ENCODE results near the gene KPNA5.

Gene KPNA5

GRCh38 chr6:116772450-116772849, 91.4 kb downstream of the KPNA5 start:
- H3K4me3 ChIP-seq = no peak overlapping the region
- no peaks in the 10 kb centered on the region for H3K27me3 ChIP-seq (ENCODE audit: low read depth)
- peaks cover 4% of the 10 kb centered on the region; the same call in 1 of the 2 replicates for H3K4me1 ChIP-seq
- in situ Hi-C loops (cut with MboI; ENCODE audit: low sequenced_read_pairs) = no loop called here
- no peak for DNase-seq (ENCODE audit: low spot score in 2 of 2)
- H3K9me3 ChIP-seq = no peaks in the 10 kb centered on the region
- H3K36me3 ChIP-seq (replicated peaks) = no peaks in the 10 kb centered on the region

DNA sequence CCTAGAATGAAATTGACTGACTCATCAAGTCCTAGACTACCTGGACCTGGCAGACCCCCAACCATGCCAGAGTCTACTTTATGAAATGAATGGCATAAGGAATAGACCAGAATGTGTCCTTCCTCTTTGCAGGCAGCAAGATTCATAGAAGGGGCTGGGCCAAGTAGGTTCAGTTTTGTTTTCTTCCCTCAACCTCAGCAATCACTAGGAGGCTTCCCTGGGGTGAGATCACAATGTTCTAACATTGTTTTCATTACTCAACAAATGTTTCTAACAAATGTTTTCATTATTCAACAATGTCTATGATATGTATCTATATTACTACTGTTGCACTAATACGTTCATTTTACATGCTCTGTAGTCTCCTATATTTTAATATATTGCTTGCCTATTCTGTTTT, 92.9 kb downstream of the KPNA5 start:
- in situ Hi-C loops (cut with MboI; ENCODE audit: low sequenced_read_pairs) = no loop called here
- peaks cover 4% of the 10 kb centered on the region; the same call in 1 of the 2 replicates for H3K4me1 ChIP-seq
- H3K4me3 ChIP-seq = no peak overlapping the region
- no peak for DNase-seq (ENCODE audit: low spot score in 2 of 2)
- 0 out of 2 replicates have a peak, but pooled peaks cover 3% of the 10 kb centered on the region for H3K27me3 ChIP-seq (ENCODE audit: low read depth)
- no peaks in the 10 kb centered on the region for H3K9me3 ChIP-seq
- H3K36me3 ChIP-seq (replicated peaks) = no peaks in the 10 kb centered on the region

- no peaks in the 10 kb centered on the region for H3K9me3 ChIP-seq
- peak in 1 of 2 experiments; percentile 71 for DNase-seq (ENCODE audit: low spot score in 2 of 2)
- H3K27me3 ChIP-seq (ENCODE audit: low read depth) = peaks cover 3% of the 10 kb centered on the region; the same call in 1 of the 2 replicates
- in situ Hi-C loops (cut with MboI; ENCODE audit: low sequenced_read_pairs) = no loop called here
- no peak overlapping the region for H3K4me3 ChIP-seq
- H3K4me1 ChIP-seq = no peaks in the 10 kb centered on the region
- no peaks in the 10 kb centered on the region for H3K36me3 ChIP-seq (replicated peaks)
Measured at GRCh38 chr6:116779573-116780164, 98.7 kb downstream of the KPNA5 start.

DNA sequence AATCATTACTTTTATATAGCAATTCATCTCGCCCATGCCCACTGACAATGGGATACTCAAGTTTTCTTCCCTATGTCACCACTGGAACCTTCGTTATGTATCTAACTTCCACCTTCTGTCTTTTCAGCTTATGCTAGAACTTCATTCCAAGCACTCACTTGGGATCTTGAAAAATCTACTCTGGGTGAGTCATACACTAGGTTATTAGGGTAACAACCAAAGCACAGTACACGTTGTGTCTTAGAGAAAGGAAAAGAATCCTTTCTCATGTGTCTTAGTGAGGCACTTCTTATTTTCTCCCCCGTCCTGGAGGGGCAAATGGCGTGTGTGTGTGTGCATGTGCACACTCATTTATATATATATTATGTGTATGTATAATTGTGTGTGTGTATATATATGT, 102.8 kb downstream of the KPNA5 start:
- Histone ChIP-seq H3K4me1 (no peaks in the 10 kb centered on the region), H3K36me3 (replicated peaks) (no peaks in the 10 kb centered on the region), H3K9me3 (no peaks in the 10 kb centered on the region), H3K4me3 (no peak overlapping the region), H3K27me3 (ENCODE audit: low read depth) (no peaks in the 10 kb centered on the region; the same call in 1 of the 2 replicates)
- in situ Hi-C loops (cut with MboI; ENCODE audit: low sequenced_read_pairs) = no loop called here
- no peak for DNase-seq (ENCODE audit: low spot score in 2 of 2)

Data from HAP-1 (cell line).